Mammary epithelial cell (primary cell): ENCODE measurements around the gene SMIM41.

Experiments used
- CTCF ChIP-seq, 2 donors: IDR thresholded peaks in 1 of 2; conservative IDR thresholded peaks in 1 of 2; 2 replicates each; pipeline ENCODE4 v1.5.1; 2011 to 2012; ENCODE audit warnings: inconsistent platforms in 2 of 2, low read length in 2 of 2, mild to moderate bottlenecking in 2 of 2, control low read depth in 1 of 2, low read depth in 1 of 2; ENCODE audit not compliant: insufficient read depth in 1 of 2; ENCODE audit errors: extremely low read depth in 1 of 2
- EZH2 ChIP-seq: IDR thresholded peaks from 2 replicates; pipeline ENCODE4 v1.6.1; 2012; ENCODE audit warnings: low read length, inconsistent platforms, borderline replicate concordance

GRCh38 chr12:52082026-52082668 lies 2.6 kb downstream of the SMIM41 start:
- TF ChIP-seq CTCF (conservative IDR thresholded peaks at IDR 0.05 in 1 of 2, IDR thresholded peaks at IDR 0.05 in 1 of 2; ENCODE audit: extremely low read depth in 1 of 2, insufficient read depth in 1 of 2, low read depth in 1 of 2, low read length in 2 of 2) (no peak), EZH2 (no peak)
